Tibial artery (tissue), 4 donors: ENCODE data around the gene AHI1.

Source experiments
- DNase-seq, 2 donors: peaks; one replicate each; pipeline ENCODE4 v3.0.0-alpha.2; 2019
- H3K27ac ChIP-seq, 2 donors: fragments of 200-600 bp; sonication (generic) in 1 of 2; 1 replicate in 1 of 2; 2 replicates in 1 of 2; pipeline ENCODE4 v1.5.1; 2018 to 2019; ENCODE audit warnings: mild to moderate bottlenecking in 1 of 2
- H3K27me3 ChIP-seq, 2 donors: fragments of 200-600 bp; sonication (generic) in 1 of 2; one replicate each; pipeline versions ENCODE4 v1.5.1 to v1.6.0; 2016 to 2019
- H3K36me3 ChIP-seq, 3 donors: fragments of 200-600 bp; sonication (generic) in 2 of 3; one replicate each; pipeline ENCODE4 v1.5.1; 2016 to 2019; ENCODE audit warnings: mild to moderate bottlenecking in 2 of 3
- H3K4me1 ChIP-seq, 4 donors: fragments of 200-600 bp; sonication (generic) in 2 of 4; 1 replicate in 3 of 4; 2 replicates in 1 of 4; pipeline ENCODE4 v1.5.1; 2016 to 2019
- H3K4me3 ChIP-seq, 2 donors: fragments of 200-600 bp; sonication (generic) in 1 of 2; 1 replicate in 1 of 2; 2 replicates in 1 of 2; pipeline ENCODE4 v1.5.1; 2018 to 2019; ENCODE audit warnings: mild to moderate bottlenecking in 2 of 2
- H3K9me3 ChIP-seq, 3 donors: fragments of 200-600 bp; sonication (generic) in 1 of 3; one replicate each; pipeline ENCODE4 v1.5.1; 2016 to 2019
- intact Hi-C: fragments of 100-400 bp; cut with DNase I; formaldehyde crosslinking; loops from one replicate; pipeline ENCODE4 v1.15.0; 2023; ENCODE audit warnings: low total_unique reads
- TF ChIP-seq, protein P1 (sequence below), 2 experiments: fragments of 200-600 bp in 1 of 2; fragments of 450-650 bp in 1 of 2; IDR thresholded peaks; one replicate each; pipeline ENCODE4 v1.5.1; 2017 to 2019; ENCODE audit warnings: antibody characterized with exemption in 2 of 2, mild to moderate bottlenecking in 1 of 2, moderate library complexity in 1 of 2

The AHI1 gene

DNA sequence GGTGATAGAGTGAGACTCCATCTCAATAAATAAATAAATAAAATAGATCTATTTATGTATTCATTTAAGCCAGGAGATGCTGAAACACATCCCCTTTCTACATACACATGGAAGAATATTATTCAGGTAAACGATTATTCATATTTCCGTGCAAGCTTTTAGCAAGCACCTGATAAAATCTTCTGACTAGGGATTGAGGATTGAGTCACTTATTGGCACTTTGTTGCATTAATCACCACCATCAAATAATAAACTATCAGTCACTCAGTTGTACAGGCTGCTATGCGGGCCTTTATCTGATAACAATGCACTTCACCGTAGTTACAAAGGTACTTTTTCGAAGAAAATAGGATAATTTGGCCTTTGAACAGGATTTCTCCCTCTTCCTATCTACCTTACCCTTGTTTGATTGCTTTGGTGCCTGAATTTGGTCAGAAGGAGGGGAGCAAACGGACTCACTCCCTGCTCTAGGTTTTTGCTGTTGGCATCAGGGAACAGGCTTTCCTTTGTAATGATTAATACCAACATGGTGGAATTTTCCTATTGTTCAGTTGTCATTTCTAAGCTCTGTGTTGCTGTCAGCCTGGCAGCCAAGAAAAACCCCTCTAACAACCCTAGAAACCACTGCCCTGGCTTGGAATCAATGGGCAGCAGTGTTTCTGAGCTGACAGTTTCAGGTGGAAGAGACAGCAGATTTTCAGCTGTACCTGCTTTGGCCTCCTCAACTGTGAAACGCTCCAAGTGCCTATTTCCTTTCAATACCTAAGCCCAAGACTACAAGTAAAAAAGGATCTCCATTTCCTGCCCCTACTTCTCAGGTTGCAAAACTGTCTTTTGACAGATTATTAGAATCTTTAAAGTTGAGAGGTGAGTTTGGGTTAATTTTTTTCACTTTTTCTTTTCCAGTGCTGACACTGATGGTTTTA, 253.4 kb downstream of the AHI1 start:
- no peak for DNase-seq
- Histone ChIP-seq H3K27me3 (no peaks in the 10 kb centered on the region), H3K4me3 (no peak overlapping the region), H3K9me3 (no peaks in the 10 kb centered on the region), H3K27ac (no peak overlapping the region), H3K4me1 (no peaks in the 10 kb centered on the region), H3K36me3 (no peaks in the 10 kb centered on the region)
- TF ChIP-seq, protein P1, sequence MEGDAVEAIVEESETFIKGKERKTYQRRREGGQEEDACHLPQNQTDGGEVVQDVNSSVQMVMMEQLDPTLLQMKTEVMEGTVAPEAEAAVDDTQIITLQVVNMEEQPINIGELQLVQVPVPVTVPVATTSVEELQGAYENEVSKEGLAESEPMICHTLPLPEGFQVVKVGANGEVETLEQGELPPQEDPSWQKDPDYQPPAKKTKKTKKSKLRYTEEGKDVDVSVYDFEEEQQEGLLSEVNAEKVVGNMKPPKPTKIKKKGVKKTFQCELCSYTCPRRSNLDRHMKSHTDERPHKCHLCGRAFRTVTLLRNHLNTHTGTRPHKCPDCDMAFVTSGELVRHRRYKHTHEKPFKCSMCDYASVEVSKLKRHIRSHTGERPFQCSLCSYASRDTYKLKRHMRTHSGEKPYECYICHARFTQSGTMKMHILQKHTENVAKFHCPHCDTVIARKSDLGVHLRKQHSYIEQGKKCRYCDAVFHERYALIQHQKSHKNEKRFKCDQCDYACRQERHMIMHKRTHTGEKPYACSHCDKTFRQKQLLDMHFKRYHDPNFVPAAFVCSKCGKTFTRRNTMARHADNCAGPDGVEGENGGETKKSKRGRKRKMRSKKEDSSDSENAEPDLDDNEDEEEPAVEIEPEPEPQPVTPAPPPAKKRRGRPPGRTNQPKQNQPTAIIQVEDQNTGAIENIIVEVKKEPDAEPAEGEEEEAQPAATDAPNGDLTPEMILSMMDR (IDR thresholded peaks at IDR 0.05), result no peak
- intact Hi-C loops, result no loop called here

DNA sequence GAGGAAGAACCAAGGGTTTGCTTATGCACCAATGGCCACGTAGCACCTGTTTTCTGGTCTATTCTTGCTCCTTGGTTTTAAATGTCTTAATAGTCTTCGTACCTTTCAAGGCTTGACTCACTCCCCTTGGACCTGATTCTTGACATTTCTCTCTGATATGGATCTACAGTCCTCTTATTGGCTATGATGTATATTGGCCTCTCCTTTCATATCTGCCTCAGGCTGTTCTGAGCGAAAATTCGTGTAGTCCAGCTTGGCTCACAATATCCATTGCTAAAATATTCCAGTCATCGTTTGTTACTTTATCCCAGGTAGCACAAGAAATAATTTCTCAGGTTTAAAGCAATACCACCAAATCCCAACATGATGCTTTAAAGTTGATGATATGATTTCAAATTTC, 256.8 kb downstream of the AHI1 start:
- TF ChIP-seq, protein P1 (IDR thresholded peaks at IDR 0.05), result no peak
- Histone ChIP-seq H3K36me3 (no peaks in the 10 kb centered on the region), H3K27ac (no peak overlapping the region), H3K4me1 (no peaks in the 10 kb centered on the region), H3K4me3 (no peak overlapping the region), H3K27me3 (no peaks in the 10 kb centered on the region), H3K9me3 (no peaks in the 10 kb centered on the region)
- no peak for DNase-seq
- intact Hi-C loops, result no loop called here

DNA sequence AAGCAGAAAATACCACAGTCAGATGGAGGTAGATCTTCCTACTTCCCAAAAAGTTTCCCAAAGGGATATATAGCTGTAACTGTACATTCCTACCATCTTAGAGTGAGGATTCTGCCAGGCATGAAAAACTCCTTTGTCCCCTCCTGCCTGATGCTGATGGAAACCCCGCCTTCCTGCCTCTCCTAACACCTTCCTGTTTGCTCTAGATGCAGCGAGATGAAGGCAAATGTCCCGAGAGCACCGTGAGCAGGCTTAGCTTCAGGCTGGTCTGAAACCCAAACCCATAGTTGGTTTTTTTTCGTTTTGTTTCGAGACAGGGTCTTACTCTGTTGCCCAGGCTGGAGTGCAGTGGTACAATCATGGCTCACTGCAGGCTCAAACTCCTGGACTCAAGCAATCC, 260.8 kb downstream of the AHI1 start:
- H3K4me1 ChIP-seq, result no peaks in the 10 kb centered on the region
- H3K36me3 ChIP-seq, result no peaks in the 10 kb centered on the region
- H3K4me3 ChIP-seq, result no peak overlapping the region
- DNase-seq, result no peak
- H3K27ac ChIP-seq, result no peak overlapping the region
- no peaks in the 10 kb centered on the region for H3K9me3 ChIP-seq
- TF ChIP-seq, protein P1 (IDR thresholded peaks at IDR 0.05), result no peak
- H3K27me3 ChIP-seq, result no peaks in the 10 kb centered on the region
- intact Hi-C loops, result no loop called here

DNA sequence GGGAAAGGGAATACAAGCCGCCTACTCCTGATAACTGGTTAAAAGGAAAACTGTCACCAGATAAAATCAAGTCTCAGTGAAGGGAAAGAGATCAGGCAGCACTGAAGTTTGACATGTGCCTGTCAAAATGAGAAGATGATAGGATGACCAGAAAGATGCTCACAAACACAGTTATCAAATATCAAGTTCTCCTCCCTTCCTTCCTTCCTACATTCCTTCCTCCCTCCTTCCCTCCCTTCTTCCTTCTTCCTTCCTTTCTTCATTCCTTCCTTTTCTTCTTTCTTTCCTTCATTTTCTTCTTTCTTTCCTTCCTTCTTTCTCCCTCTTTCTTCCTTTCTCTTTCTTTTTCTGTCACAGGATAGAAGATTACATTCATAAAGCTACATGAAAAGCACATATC, 261.2 kb downstream of the AHI1 start:
- intact Hi-C loops, result no loop called here
- Histone ChIP-seq H3K4me1 (no peaks in the 10 kb centered on the region), H3K9me3 (no peaks in the 10 kb centered on the region), H3K27me3 (no peaks in the 10 kb centered on the region), H3K27ac (no peak overlapping the region), H3K36me3 (no peaks in the 10 kb centered on the region), H3K4me3 (no peak overlapping the region)
- TF ChIP-seq, protein P1 (IDR thresholded peaks at IDR 0.05), result no peak
- DNase-seq, result no peak

DNA sequence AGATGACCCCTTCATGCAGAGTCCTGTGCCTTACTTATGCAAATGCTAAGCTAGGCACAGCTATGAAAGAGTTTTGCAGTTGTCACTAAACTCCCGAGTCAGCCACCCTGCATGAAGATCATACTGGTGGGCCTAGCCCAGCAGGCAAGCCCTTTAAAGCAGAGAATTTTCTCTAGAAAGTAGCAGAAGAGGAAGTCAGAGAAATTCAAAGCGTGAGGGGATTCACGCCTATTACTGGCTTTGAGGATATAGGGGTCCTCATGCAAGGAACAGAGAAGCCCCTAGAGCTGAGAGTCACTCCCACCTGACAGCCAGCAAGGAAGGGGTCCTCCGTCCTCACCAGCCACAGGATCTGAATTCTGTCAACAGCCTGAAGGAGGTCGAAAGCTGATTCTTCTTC, 261.8 kb downstream of the AHI1 start:
- DNase-seq, result no peak
- no peaks in the 10 kb centered on the region for H3K4me1 ChIP-seq
- H3K27ac ChIP-seq, result no peak overlapping the region
- no peak overlapping the region for H3K4me3 ChIP-seq
- intact Hi-C loops, result no loop called here
- H3K27me3 ChIP-seq, result no peaks in the 10 kb centered on the region
- H3K36me3 ChIP-seq, result no peaks in the 10 kb centered on the region
- TF ChIP-seq, protein P1 (IDR thresholded peaks at IDR 0.05), result no peak
- no peaks in the 10 kb centered on the region for H3K9me3 ChIP-seq
